HG03280 (cell line): ENCODE measurements around the gene ZNF316.
"Not testable (repeated sequence)": the region's sequence is repeated elsewhere in the genome, so short reads cannot be mapped to it uniquely, and the experiment has no call there.

ENCODE experiments used
- ATAC-seq: cut with Tn5 transposase; IDR thresholded peaks from one replicate; pipeline ENCODE4 v1.9.1; 2021; ENCODE audit warnings: mild to moderate bottlenecking, moderate library complexity; ENCODE audit not compliant: unreplicated experiment

Gene ZNF316

GRCh38 chr7:6621195-6622133 lies 15.7 kb upstream of the ZNF316 start:
- ATAC-seq: no peak

DNA sequence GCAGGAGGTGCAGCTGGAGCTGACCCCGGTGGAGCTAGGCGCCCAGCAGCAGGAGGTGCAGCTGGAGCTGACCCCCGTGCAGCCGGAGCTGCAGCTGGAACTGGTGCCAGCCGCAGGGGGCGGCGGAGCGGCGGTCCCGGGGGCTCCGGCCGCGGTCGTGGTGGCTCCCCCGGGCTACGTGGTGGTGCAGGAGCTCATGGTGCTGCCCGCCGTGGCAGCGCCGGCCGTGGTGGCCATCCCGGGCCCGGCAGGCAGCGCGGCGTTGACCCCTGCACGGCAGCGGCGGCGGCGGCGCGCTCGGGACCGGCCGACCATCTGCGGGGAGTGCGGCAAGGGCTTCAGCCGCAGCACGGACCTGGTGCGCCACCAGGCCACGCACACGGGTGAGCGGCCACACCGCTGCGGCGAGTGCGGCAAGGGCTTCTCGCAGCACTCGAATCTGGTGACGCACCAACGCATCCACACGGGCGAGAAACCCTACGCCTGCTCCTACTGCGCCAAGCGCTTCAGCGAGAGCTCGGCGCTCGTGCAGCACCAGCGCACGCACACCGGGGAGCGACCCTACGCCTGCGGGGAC lies 14.9 kb upstream of the ZNF316 start:
- ATAC-seq: no peak

GRCh38 chr7:6623589-6624245 lies 13.4 kb upstream of the ZNF316 start:
- no peak for ATAC-seq

- no peak for ATAC-seq
Measured at GRCh38 chr7:6624246-6624611, 12.9 kb upstream of the ZNF316 start.

DNA sequence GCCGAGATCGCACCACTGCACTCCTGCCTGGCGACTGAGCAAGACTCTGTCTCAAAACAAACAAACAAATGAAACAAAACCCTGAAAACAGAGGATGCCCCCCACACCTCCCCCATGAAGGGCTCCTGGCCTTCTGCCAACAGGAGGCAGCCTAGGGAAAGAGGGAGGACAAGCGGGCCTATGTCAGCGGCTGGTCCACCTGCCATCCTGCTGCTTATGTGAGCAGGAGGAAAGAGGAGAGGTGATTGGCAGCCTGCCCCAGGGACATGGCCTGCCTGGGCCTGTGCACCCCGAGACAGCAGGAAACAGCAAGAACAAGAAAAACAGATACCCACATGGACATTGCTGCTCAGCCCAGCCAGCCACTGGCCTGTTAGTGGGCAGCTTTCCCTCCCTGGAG lies 9.1 kb upstream of the ZNF316 start:
- ATAC-seq: no peak

DNA sequence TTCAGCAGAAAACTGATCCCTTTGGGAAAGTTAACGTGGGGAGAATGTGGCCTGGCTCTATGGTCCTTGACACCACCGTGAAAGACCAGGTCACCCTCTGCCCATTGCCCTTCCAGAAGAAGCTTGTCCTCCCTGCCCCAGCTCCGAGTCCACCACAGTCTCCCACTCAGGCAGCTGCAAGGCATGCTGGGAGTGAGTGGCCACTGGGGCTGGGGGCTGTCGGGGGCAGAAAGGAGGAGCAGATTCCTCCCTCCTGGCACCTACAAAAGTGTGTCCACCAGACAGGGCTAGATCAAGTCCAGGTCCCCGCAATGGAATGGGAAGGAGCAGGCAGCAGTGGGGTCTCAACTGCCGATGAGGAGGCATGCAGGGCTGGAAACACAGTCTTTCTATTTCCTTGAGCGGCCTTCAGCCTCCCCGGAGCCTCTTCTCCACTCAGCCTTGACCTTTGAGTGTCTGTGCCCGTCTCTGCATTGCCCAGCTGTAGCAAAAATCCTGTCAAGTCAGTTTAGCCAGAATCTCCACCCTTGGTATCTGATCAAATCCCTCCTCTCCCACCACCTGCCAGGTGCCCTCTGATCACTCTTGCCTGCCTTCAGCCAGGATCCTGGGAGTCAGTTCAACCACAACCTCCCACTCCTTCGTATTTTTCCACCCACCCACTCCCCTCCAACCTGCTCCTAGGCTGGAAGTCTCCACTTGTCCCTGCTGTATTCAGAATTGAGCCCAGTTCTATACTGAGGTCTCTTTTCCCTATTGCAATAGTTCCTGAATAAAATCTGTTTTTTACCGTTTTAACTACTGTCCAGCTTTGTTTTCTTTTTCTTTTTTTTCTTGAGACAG lies 6.9 kb upstream of the ZNF316 start:
- no peak for ATAC-seq

DNA sequence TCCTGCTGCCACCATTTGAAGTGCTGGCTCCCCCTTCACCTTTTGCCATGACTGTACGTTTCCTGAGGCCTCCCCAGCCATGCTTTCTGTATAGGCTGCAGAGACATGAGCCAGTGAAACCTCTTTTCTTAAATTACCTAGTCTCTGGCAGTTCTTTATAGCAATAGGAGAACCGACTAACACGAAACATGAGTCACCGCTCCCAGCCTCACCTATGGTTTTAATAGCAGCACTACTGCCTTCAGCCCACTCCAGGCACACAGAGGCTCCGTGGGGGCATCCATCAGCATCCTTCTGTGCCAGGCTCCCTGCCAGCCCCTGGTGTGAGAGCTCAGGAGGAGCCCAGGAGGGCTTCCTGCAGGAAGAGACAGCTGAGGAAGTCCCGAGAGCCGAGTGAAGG lies 5.5 kb upstream of the ZNF316 start:
- no peak for ATAC-seq

GRCh38 chr7:6634021-6634420 lies 3.1 kb upstream of the ZNF316 start:
- ATAC-seq: no peak

DNA sequence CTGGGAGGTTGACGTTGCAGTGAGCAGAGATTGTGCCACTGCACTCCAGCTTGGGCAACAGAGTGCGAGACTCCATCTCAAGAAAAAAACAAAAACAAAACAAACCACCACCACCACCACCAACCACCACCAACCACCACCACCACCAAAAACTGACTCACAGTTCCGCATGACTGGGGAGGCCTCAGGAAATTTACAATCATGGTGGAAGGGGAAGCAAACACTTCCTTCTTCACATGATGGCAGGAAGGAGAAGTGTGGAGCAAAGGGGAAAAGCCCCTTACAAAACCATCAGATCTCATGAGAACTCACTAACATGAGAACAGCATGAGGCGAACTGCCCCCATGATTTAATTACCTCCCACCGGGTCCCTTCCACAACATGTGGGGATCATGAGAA lies 2.1 kb upstream of the ZNF316 start:
- not testable (repeated sequence) for ATAC-seq

DNA sequence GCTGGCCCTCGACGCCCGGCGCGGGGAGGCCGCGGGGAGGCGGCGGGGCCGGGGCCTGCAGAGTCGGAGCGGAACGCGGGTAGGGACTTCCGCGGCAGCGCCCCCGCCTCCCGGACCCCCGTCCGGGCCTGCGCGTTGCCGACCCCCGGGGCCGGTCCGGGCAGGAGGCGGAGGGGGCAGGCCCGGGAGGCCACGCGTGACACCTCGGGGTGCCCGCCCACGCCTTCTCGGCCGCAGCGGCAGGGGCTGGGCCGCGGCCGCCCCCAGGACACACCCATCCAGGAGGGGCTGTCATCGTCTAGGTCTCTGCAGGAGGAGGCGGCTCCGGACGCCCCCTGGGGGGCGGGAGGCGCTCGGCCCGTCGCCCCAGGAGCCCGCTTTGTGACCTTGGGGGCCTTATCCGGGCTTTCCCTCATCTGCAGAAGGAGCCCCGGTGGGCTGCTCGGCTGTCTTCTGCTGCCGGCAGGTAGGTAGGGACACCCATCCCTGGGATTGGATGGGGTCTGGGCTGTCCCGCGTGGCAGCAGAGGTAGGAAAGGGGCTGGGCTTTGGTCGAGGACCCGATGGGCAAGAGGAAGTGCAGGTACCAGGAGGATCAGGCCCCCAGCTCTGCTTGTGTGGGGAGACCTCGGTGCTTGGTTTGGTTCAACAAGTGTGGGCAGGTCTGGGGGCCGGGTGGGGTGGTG lies 569 bp downstream of the ZNF316 start:
- peak; percentile 81 for ATAC-seq

DNA sequence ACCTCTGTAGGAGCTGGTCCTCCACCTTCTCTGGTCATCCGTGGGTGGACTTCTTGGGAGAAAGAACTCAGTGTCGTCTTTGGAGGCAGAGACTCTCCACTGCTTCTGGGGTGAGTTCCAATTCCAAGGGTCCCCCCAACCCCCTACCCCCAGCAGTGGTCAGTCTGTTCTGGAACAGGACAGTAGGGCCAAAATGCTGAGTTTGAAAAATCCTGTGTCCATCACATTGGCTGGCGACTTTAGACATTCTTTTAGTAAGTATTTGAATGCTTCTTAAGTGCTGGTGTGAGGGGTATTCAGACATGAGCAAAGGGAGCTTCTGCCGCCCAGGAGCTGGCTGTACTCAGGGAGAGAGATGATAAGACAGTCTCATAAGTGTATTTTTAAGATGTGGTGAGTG lies 1.9 kb downstream of the ZNF316 start:
- ATAC-seq: no peak

- ATAC-seq: no peak
Measured at GRCh38 chr7:6639627-6640026, 2.5 kb downstream of the ZNF316 start.

- ATAC-seq: no peak
Measured at GRCh38 chr7:6640246-6640721, 3.2 kb downstream of the ZNF316 start.

DNA sequence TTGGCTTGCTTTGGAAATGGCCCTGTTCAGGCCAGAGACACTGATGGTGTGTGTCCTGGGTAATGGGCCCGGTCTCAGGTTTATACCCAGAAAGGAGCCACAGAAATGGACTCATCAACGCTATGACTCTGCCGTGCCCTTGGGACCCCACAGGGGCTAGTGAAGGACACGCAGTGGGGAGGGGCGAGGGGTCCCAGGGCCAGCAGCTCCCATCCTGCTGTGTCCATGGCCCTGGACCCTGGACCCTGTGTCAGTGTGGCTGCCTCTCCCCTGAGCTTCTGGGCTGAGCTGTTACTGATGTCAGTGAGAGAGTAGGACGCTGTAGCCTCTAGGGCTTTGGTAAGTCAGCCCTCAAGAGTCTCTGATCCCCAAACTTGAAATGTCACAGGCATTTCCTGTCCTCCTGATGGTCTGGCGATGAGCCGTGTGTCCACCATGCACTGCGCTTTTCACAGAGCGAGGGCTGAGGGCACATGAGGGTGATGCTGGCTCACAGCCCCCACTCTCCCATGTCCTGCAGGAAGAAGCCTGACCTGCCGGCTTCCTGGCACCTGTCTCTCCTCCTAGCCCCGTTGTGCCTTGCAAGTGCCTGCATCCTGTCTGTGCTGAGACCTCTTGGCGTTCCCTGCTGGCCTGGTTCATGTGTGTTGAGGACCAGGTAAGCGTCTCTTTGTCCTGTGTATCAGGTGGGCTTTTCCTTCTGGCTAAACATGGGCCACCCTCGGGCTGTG lies 4.4 kb downstream of the ZNF316 start:
- ATAC-seq: no peak

GRCh38 chr7:6642239-6642839 lies 5.2 kb downstream of the ZNF316 start:
- ATAC-seq: no peak

DNA sequence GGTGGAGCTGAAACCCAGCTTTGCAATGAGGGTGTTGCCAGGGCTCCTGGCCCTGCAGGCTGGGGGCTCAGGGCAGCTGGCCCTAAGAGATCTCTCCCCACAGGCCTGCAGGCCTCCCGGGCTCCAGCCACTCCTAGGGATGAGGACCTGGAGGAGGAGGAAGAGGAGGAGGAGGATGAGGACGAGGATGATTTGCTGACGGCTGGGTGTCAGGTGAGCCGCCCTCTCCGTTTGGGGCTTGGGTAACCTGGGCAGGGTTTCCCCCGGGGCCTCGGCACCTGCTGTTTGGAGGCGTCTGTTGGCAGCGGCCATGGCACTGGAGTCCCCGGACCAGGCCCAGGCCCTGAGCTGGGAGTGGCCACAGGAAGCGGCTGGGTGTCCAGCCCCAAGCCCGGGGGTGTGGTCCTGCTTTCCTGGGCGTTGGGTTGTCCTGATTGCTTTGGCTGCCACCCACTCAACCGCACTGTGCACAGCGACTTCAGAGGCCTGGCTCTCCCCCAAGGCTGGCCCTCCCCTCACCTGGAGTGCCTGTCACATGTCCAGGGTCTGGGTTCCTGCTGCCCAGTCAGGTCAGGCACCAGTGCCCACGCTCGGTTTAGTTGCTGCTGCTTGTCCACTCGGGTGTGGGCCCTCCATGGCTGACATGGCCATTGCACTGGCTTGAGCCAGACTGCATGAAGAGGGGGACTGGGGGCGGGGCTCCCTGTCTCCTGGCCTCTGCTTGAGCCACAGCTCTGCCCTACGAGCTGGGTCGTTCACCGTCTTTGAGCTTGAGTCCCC lies 5.9 kb downstream of the ZNF316 start:
- ATAC-seq: no peak

GRCh38 chr7:6643915-6644625 lies 7.0 kb downstream of the ZNF316 start:
- ATAC-seq: no peak

- no peak for ATAC-seq
Measured at GRCh38 chr7:6644728-6645127, 7.6 kb downstream of the ZNF316 start.
